Measurements from ENCODE around the gene MYO1H.

Gene MYO1H

DNA sequence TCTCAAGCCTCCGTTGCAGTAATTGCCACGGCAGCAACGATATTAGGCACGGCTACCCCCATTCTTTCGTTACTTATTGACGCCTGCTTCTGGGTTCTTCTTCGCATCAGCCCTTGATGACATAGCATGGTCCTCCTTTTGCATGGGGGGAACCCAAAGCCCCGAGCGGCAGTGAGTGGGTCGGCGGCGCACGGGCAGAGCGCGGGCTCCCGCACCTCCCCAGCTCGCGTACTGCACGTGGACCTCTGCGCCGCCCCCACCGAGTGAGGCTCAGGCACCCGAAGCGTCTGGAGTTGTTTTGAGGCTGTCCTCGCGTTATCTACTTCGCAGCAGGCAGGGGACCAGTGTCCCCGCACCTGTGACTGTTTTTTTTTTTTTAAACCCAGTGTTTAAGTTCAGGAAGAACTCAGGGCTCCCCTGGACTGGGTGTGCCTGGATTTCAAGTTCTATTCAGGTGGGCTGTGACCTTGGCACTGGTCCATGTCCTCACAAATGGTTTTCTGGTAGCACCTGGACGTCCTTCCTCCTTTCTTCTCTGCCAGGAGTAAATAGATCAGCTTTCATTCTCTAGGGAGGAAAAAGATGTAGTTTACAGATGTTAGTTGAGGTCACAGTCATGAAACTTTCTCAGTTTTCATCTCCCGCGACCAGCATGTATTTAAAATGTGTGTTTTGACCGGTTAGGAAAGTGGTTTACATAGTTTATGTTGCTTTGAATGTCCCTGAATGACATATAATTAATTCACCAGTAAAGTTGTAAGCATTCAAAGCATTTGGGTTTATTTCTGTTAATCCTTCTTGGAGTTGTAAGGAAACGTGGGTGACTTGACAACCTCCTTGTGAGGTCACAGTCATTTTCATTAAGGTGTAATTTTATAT lies 37.2 kb upstream of the MYO1H start (continued):
- TF ChIP-seq, protein P1, sequence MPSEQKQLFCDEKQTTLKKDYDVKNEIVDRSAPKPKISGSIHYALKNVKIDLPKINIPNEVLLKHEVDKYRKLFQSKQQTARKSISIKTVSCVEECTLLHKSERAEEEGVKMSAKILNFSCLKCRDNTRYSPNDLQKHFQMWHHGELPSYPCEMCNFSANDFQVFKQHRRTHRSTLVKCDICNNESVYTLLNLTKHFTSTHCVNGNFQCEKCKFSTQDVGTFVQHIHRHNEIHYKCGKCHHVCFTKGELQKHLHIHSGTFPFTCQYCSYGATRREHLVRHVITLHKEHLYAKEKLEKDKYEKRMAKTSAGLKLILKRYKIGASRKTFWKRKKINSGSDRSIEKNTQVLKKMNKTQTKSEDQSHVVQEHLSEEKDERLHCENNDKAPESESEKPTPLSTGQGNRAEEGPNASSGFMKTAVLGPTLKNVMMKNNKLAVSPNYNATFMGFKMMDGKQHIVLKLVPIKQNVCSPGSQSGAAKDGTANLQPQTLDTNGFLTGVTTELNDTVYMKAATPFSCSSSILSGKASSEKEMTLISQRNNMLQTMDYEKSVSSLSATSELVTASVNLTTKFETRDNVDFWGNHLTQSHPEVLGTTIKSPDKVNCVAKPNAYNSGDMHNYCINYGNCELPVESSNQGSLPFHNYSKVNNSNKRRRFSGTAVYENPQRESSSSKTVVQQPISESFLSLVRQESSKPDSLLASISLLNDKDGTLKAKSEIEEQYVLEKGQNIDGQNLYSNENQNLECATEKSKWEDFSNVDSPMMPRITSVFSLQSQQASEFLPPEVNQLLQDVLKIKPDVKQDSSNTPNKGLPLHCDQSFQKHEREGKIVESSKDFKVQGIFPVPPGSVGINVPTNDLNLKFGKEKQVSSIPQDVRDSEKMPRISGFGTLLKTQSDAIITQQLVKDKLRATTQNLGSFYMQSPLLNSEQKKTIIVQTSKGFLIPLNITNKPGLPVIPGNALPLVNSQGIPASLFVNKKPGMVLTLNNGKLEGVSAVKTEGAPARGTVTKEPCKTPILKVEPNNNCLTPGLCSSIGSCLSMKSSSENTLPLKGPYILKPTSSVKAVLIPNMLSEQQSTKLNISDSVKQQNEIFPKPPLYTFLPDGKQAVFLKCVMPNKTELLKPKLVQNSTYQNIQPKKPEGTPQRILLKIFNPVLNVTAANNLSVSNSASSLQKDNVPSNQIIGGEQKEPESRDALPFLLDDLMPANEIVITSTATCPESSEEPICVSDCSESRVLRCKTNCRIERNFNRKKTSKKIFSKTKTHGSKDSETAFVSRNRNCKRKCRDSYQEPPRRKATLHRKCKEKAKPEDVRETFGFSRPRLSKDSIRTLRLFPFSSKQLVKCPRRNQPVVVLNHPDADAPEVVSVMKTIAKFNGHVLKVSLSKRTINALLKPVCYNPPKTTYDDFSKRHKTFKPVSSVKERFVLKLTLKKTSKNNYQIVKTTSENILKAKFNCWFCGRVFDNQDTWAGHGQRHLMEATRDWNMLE (tag by site-specific recombination; conservative IDR thresholded peaks at IDR 0.05; ENCODE audit: low read depth): no peak
- TF ChIP-seq ZNF501 (tag by site-specific recombination; IDR thresholded peaks at IDR 0.05): peak; percentile 77; the same call in 1 of the 2 replicates
- no peak for TF ChIP-seq GFI1B (tag by site-specific recombination; IDR thresholded peaks at IDR 0.05)
- peak; percentile 83; the same call in 1 of the 2 replicates for TF ChIP-seq ZBTB48 (tag by site-specific recombination; IDR thresholded peaks at IDR 0.05)
- TF ChIP-seq ZNF169 (tag by site-specific recombination; IDR thresholded peaks at IDR 0.05): no peak
- TF ChIP-seq ZBTB7A (tag by site-specific recombination; IDR thresholded peaks at IDR 0.05; ENCODE audit: low read depth): peak; percentile 22; the same call in 1 of the 2 replicates
- peak; percentile 14; the same call in 1 of the 2 replicates for TF ChIP-seq SP2 (tag by site-specific recombination; IDR thresholded peaks at IDR 0.05)
- TF ChIP-seq, protein P2, sequence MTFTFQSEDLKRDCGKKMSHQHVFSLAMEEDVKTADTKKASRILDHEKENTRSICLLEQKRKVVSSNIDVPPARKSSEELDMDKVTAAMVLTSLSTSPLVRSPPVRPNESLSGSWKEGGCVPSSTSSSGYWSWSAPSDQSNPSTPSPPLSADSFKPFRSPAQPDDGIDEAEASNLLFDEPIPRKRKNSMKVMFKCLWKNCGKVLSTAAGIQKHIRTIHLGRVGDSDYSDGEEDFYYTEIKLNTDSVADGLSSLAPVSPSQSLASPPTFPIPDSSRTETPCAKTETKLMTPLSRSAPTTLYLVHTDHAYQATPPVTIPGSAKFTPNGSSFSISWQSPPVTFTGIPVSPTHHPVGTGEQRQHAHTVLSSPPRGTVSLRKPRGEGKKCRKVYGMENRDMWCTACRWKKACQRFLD (tag by site-specific recombination; IDR thresholded peaks at IDR 0.05): no peak
- 0 out of 2 replicates have a peak, but pooled peaks have one; percentile 62 for TF ChIP-seq ZNF777 (tag by site-specific recombination; IDR thresholded peaks at IDR 0.05; ENCODE audit: borderline replicate concordance)
- TF ChIP-seq, protein P3, sequence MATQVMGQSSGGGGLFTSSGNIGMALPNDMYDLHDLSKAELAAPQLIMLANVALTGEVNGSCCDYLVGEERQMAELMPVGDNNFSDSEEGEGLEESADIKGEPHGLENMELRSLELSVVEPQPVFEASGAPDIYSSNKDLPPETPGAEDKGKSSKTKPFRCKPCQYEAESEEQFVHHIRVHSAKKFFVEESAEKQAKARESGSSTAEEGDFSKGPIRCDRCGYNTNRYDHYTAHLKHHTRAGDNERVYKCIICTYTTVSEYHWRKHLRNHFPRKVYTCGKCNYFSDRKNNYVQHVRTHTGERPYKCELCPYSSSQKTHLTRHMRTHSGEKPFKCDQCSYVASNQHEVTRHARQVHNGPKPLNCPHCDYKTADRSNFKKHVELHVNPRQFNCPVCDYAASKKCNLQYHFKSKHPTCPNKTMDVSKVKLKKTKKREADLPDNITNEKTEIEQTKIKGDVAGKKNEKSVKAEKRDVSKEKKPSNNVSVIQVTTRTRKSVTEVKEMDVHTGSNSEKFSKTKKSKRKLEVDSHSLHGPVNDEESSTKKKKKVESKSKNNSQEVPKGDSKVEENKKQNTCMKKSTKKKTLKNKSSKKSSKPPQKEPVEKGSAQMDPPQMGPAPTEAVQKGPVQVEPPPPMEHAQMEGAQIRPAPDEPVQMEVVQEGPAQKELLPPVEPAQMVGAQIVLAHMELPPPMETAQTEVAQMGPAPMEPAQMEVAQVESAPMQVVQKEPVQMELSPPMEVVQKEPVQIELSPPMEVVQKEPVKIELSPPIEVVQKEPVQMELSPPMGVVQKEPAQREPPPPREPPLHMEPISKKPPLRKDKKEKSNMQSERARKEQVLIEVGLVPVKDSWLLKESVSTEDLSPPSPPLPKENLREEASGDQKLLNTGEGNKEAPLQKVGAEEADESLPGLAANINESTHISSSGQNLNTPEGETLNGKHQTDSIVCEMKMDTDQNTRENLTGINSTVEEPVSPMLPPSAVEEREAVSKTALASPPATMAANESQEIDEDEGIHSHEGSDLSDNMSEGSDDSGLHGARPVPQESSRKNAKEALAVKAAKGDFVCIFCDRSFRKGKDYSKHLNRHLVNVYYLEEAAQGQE (tag by site-specific recombination; IDR thresholded peaks at IDR 0.05): 0 out of 2 replicates have a peak, but pooled peaks have one; percentile 23
- peak; percentile 16; the same call in 1 of the 2 replicates for TF ChIP-seq ZNF76 (tag by site-specific recombination; IDR thresholded peaks at IDR 0.05; ENCODE audit: borderline replicate concordance, low read depth)
- TF ChIP-seq SP7 (tag by site-specific recombination; IDR thresholded peaks at IDR 0.05): peak; percentile 89
- no peak for TF ChIP-seq MEIS1 (CRISPR knock-in tag; IDR thresholded peaks at IDR 0.05; ENCODE audit: borderline replicate concordance)
- no peak for TF ChIP-seq ZNF23 (tag by site-specific recombination; IDR thresholded peaks at IDR 0.05; ENCODE audit: borderline replicate concordance)
- peak; percentile 72; the same call in 1 of the 2 replicates for TF ChIP-seq ZNF10 (tag by site-specific recombination; IDR thresholded peaks at IDR 0.05)
- TF ChIP-seq ZBTB17 (tag by site-specific recombination; IDR thresholded peaks at IDR 0.05): peak; percentile 93
- no peak for TF ChIP-seq ZSCAN16 (tag by site-specific recombination; IDR thresholded peaks at IDR 0.05)
- TF ChIP-seq PRDM1 (tag by site-specific recombination; IDR thresholded peaks at IDR 0.05): peak; percentile 38; the same call in 1 of the 2 replicates
- peak; percentile 70 for TF ChIP-seq KLF9 (tag by site-specific recombination; IDR thresholded peaks at IDR 0.05; ENCODE audit: low read depth)
- no peak; the same call in 1 of the 2 replicates for TF ChIP-seq ZNF223 (tag by site-specific recombination; IDR thresholded peaks at IDR 0.05)
- TF ChIP-seq, protein P4, sequence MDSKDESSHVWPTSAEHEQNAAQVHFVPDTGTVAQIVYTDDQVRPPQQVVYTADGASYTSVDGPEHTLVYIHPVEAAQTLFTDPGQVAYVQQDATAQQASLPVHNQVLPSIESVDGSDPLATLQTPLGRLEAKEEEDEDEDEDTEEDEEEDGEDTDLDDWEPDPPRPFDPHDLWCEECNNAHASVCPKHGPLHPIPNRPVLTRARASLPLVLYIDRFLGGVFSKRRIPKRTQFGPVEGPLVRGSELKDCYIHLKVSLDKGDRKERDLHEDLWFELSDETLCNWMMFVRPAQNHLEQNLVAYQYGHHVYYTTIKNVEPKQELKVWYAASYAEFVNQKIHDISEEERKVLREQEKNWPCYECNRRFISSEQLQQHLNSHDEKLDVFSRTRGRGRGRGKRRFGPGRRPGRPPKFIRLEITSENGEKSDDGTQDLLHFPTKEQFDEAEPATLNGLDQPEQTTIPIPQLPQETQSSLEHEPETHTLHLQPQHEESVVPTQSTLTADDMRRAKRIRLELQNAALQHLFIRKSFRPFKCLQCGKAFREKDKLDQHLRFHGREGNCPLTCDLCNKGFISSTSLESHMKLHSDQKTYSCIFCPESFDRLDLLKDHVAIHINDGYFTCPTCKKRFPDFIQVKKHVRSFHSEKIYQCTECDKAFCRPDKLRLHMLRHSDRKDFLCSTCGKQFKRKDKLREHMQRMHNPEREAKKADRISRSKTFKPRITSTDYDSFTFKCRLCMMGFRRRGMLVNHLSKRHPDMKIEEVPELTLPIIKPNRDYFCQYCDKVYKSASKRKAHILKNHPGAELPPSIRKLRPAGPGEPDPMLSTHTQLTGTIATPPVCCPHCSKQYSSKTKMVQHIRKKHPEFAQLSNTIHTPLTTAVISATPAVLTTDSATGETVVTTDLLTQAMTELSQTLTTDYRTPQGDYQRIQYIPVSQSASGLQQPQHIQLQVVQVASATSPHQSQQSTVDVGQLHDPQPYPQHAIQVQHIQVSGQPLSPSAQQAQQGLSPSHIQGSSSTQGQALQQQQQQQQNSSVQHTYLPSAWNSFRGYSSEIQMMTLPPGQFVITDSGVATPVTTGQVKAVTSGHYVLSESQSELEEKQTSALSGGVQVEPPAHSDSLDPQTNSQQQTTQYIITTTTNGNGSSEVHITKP (tag by site-specific recombination; IDR thresholded peaks at IDR 0.05): peak; percentile 54
- no peak for TF ChIP-seq ZNF792 (tag by site-specific recombination; IDR thresholded peaks at IDR 0.05)
- peak; percentile 77 for TF ChIP-seq ZFHX2 (tag by site-specific recombination; conservative IDR thresholded peaks at IDR 0.05)
- TF ChIP-seq ZNF561 (tag by site-specific recombination; IDR thresholded peaks at IDR 0.05; ENCODE audit: borderline replicate concordance): peak; percentile 42; the same call in 1 of the 2 replicates
- TF ChIP-seq GLIS2 (tag by site-specific recombination; IDR thresholded peaks at IDR 0.05): peak; percentile 86
- 0 out of 2 replicates have a peak, but pooled peaks have one; percentile 40 for TF ChIP-seq ZBTB1 (tag by site-specific recombination; IDR thresholded peaks at IDR 0.05)
